OCI-M2 (cell line): ENCODE results near the gene LONRF2.

Source experiments
- DNase-seq: peaks from one replicate; lab custom pipeline; 2025; ENCODE audit not compliant: unreplicated experiment; lab: John Stamatoyannopoulos, UW

The LONRF2 gene

DNA sequence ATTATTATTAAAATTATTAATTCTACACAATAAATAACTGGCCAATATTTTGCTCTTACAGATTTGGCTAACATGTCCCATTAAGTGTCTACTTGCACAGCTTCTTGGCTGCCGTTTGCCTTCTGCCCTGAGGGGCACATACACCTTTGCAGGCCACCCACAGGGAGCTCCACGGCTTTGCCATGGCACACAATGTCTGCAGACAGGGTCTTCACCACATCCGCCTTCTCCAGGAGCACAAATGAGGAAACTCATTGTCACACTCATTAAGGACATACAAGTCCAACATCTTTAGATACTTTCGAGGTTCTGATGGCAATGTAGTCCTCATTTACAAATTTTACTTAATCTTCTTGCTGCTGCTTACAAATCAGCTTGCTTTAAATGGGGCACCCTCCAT lies 45.6 kb downstream of the LONRF2 start:
- DNase-seq, result no peak

DNA sequence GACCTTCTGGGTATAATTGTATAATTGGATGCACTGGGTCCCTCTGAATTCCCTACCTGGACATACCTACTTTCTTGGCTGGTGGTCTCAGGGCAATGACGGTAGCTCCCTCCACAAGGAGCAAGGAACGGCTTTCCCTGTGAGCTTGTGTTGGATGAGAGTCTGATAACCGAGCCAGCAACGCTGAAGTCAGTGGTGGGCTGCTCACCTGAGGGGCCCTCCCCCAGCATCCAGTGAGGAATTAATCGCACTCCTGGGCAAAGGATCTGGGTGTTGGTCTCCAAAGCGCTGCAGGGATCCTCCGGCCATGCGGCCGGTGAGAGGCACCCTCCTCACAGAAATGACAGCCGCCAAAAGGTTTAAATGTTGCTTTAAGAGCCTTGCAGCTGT lies 47.1 kb downstream of the LONRF2 start:
- no peak for DNase-seq

GRCh38 chr2:100274566-100275199 lies 47.6 kb downstream of the LONRF2 start:
- DNase-seq, result no peak

DNA sequence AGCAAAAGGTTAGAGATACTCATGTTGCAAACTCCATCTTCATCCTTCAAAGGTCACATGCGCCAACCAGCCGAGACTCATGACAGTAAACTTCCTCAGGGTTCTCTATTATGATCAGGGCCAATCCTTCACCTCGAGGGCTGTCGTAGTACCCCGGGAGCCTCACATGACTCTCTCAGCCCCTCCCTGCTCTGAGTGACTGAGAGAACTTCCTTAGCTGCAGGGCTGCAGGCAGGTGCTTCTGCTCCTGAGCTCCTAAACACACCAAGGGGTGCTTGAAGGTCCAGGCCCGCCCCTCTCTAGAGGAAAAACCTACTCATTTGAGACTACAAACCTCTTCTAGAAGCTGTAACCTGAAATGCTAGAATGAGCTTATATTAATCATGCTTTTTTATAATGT lies 48.2 kb downstream of the LONRF2 start:
- no peak for DNase-seq

GRCh38 chr2:100273387-100273786 lies 48.9 kb downstream of the LONRF2 start:
- DNase-seq, result no peak

- no peak for DNase-seq
These were observed 49.4 kb downstream of the LONRF2 start for GRCh38 chr2:100272841-100273329.

GRCh38 chr2:100271210-100271609 lies 51.1 kb downstream of the LONRF2 start:
- no peak for DNase-seq

- DNase-seq, result no peak
These were observed 51.7 kb downstream of the LONRF2 start for GRCh38 chr2:100270381-100271146.

- peak; percentile 7 for DNase-seq
These were observed 52.4 kb downstream of the LONRF2 start for GRCh38 chr2:100269889-100270288.

GRCh38 chr2:100268986-100269385 lies 53.3 kb downstream of the LONRF2 start:
- DNase-seq, result no peak

DNA sequence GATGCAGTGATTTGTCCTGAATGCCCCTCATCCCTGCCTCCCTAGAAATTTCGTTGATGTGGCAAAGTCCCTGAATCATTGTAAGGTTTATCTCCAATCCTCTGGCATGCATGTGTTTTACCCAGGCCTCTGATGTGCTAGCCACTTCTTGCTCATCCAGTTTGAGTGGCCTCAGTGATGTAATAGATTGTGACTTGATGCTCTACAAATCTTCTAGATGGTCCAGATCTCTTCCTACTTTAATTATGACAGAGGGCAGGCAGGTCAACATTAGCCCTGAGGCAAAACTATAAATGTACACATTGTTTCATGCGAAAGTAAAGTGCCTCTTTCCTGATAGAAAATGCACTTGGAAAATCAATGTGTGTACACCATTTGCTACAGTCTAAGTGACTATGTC lies 54.5 kb downstream of the LONRF2 start:
- no peak for DNase-seq

DNA sequence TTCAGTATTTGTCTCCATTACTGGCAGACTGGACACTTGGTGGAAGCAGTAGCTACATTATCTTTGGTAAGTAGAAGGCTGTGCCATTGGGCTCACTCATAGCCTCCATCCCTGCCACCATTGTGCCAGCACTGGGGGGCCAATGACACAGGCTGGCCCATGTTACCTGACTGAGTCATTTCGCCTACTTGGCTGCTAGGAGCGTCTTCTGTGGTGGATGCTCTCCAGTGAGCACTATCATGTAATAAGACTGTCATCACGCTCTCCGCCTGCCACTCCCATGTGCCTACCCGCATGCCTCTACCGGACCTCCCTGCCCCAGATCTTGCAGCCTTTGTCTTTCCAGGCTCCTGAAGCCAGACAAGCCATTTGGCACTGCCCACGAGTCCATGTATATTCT lies 56.2 kb downstream of the LONRF2 start:
- DNase-seq, result no peak

- DNase-seq, result no peak
These were observed 57.1 kb downstream of the LONRF2 start for GRCh38 chr2:100265226-100265625.

DNA sequence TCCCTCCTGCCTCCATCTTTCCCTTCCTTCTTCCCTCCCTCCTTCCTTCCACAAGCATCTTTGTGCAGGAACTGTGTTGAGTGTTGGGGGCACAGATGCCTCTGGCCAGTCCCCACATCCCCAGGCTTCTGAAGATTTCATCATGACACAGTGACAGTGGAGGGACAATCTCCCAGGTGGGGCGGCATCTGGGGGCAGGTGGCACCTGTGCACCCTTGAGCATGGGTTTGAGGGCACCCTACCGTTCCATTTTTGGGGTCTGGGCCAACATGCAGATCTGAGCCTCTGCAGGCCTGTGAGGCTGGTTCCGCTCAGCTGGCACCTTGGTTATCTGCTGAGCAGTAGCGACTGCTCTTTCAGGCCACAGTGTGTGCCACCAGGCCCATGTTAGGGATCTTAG lies 57.6 kb downstream of the LONRF2 start:
- DNase-seq, result no peak

DNA sequence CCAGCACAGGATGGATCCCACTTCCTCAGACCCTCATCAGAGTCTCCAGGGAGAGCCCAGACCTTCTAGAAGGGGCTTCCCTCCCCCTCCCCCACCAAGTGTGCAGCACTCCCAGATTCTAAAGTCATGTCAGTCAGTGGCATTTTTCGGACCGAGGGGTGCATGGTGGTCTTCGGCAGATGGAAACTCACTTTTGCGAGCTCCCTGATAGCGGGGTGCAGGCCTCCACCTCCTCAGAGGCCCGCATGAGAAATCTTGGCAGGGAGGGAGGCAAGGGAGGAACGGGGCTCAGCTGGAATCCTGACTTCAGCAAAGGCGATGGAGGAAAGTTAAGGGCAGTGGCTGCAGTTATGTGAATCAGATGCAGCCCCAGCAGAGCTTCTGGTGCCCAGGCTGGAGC lies 58.2 kb downstream of the LONRF2 start:
- no peak for DNase-seq

GRCh38 chr2:100262555-100263320 lies 59.6 kb downstream of the LONRF2 start:
- DNase-seq, result no peak

DNA sequence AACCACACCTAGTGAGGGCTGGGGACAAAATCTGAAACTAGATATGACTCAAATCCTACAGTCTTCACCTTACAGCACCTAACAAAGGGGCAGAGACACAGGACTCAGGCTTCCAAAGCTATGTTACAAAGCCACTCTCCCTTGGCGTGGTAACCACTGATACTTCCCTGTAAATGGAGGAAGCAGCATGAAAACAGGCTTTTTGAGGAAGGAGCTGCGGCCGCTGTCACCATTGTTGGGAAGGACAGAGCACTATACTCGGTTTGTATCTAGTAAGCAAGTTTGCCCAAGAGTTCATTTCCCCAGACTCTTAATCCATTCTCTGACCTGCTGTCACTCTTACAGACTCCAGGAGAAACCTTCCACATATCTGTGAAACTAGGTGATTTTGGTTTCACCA lies 60.3 kb downstream of the LONRF2 start:
- no peak for DNase-seq

DNA sequence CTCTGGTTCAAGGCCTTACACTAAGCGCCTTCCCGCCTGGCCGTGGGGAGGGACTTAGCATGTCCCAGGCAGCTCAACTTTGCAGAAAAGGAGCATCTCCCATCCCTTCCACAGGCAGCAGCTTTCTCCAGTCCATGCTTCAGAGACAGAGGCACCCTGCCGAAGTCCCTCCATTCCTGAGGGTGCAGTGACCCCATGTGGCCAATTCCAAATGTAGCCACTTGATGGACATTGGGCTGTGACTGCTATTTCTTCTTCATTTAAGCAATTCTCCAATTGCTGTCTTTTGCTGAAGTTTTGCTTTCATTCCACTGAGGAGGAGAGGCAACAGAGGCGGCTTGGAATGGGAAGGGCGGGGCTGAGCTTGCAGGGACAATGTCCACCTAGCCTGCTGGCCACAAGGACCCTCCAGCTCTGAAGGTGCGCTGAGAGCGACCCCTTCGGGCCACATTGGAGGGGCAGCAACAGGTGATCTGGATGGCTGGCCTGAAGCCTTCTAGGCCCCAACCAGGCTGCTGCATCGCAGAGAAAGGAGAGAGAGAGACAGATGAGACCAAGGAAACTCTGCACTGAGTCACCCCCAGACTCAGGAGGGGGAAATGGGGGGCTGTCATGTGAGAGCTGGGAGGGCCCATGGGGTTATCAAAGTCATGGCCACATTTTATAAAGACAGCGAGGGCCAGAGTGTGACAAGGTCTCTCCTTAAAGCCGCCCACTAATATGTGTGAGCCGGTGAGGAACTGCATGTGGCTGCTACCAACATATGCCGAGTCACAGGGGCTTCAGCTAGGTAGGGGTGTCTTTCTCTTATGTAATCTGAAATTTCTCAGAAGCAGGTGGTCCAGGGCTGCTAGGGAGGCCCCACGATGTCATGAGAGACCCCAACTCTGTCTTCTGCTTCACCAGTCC lies 61.3 kb downstream of the LONRF2 start:
- no peak for DNase-seq

DNA sequence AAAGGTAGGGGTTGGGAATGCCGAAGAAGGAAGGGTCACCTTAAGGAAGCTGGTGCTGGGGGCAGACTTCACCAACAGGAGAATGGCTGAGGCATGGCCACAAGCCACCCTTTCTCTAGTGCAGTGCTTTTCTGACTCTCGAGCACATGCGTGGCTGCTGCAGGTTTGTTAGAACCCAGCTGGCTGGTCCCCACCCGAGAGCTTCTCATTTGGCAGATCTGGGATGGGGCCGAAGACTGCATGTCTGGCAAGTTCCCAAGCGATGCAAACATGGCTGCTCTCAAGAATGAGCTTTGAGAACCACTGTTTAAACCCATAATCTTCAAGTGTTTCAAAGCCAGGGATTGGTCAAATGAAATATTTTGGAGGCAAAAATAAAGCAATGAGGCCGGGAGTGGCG lies 63.2 kb downstream of the LONRF2 start:
- no peak for DNase-seq

DNA sequence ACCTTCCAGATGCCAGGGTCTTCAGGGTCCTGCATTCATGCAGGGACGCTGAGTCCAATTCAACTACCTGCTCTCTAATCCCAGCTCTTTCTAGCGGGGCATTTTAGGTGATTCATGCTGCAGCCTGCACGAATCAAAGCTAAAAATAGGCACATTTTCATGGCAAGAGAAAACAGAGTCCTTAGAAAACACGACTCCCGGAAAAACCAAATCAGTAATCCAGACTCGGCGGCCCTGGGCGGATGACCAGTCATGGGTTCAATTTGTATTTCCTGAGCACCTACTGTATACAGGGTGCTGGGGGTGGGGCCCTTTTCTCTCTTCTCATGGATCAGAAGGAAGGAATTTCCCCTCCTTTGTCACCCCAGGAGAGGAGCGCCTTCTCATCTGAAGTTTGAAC lies 64.4 kb downstream of the LONRF2 start:
- DNase-seq, result no peak

DNA sequence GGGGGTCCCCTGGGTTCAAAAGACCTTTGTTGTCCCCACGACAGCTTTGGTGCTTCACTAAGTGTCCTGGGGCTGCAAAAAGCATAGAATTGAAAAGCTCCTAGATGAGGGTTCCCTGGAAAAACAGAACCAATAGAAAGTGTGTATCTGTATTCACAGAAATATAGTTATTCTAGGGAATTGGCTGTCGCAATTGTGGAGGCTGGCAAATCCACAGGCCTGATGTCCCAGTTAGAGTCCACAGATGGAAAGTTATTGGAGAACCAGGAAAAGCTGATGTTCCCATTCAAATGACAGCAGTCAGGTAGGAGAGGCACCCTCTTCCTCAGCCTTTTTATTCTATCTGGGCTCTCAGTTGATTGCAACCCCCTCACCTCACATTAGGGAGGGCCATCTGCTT lies 65.5 kb downstream of the LONRF2 start:
- no peak for DNase-seq
